PC-9 (cell line): ENCODE results near the gene TOMM20. TPM values are rescaled to one million over a fixed set of nuclear protein-coding genes. Genes with fewer than 3 reads are reported as not detected.

ENCODE experiments used
- BruUV-seq: library from RNA; stranded (reverse); fragments of 400-500 nt; replicated peaks from 2 replicates; lab custom pipeline; 2021; lab: Mats Ljungman, UMichigan
- CTCF ChIA-PET: fragments of 300-600 bp; sonication (Branson Sonifier 250); formaldehyde crosslinking; loops from one replicate; lab custom pipeline; 2022; ENCODE audit warnings: antibody characterized with exemption; lab: Charles Lee
- POLR2A ChIA-PET: fragments of 300-600 bp; sonication (Branson Sonifier 250); formaldehyde crosslinking; loops from one replicate; lab custom pipeline; 2022; ENCODE audit warnings: antibody characterized with exemption; ENCODE audit not compliant: unreplicated experiment; lab: Charles Lee
- DNase-seq, 2 experiments: peaks; one replicate each; pipeline versions ENCODE4 v3.0.0 to v3.0.0-alpha.2; 2015 to 2022; ENCODE audit warnings: mixed read lengths in 1 of 2
- H2AFZ ChIP-seq: fragments of 200-600 bp; sonication (generic); 2 replicates; pipeline ENCODE4 v1.8.1; 2017; ENCODE audit warnings: antibody characterized with exemption
- H3F3A ChIP-seq: fragments of 200-600 bp; sonication (generic); 2 replicates; pipeline ENCODE4 v1.8.1; 2017; ENCODE audit warnings: antibody characterized with exemption, mild to moderate bottlenecking, low read depth; ENCODE audit not compliant: insufficient read depth
- H3K27ac ChIP-seq: fragments of 200-600 bp; sonication (generic); 2 replicates; pipeline ENCODE4 v1.6.1; 2016; ENCODE audit warnings: mixed run types
- H3K27me3 ChIP-seq: fragments of 200-600 bp; sonication (generic); 2 replicates; pipeline ENCODE4 v1.6.1; 2016; ENCODE audit warnings: low read depth, mixed run types; ENCODE audit not compliant: insufficient read depth
- H3K36me3 ChIP-seq: fragments of 200-600 bp; sonication (generic); 2 replicates; pipeline ENCODE4 v1.6.1; 2016; ENCODE audit warnings: low read depth, mixed run types
- H3K4me1 ChIP-seq: fragments of 200-600 bp; sonication (generic); replicated peaks from 2 replicates; pipeline ENCODE4 v1.6.1; 2016; ENCODE audit warnings: mixed run types; ENCODE audit not compliant: insufficient read depth
- H3K4me2 ChIP-seq: fragments of 200-600 bp; sonication (generic); 2 replicates; pipeline ENCODE4 v1.6.1; 2017; ENCODE audit warnings: mixed run types
- H3K4me3 ChIP-seq: fragments of 200-600 bp; sonication (generic); 2 replicates; pipeline ENCODE4 v1.6.1; 2016; ENCODE audit warnings: mixed run types
- H3K79me2 ChIP-seq: fragments of 200-600 bp; sonication (generic); 2 replicates; pipeline ENCODE4 v1.6.1; 2017; ENCODE audit warnings: low read depth, mixed run types
- H3K9me2 ChIP-seq: fragments of 200-600 bp; sonication (generic); 2 replicates; pipeline ENCODE4 v1.8.1; 2017; ENCODE audit warnings: mild to moderate bottlenecking; ENCODE audit not compliant: insufficient read depth
- H3K9me3 ChIP-seq: fragments of 200-600 bp; sonication (generic); 2 replicates; pipeline ENCODE4 v1.8.1; 2016; ENCODE audit warnings: low read depth; ENCODE audit not compliant: insufficient read depth
- H4K20me1 ChIP-seq: fragments of 200-600 bp; sonication (generic); 2 replicates; pipeline ENCODE4 v1.8.1; 2017; ENCODE audit not compliant: insufficient read depth
- EZH2 ChIP-seq: fragments of 200-600 bp; sonication (generic); IDR thresholded peaks from 2 replicates; pipeline ENCODE4 v1.8.0; 2017; ENCODE audit warnings: antibody characterized with exemption, low read depth
- intact Hi-C: fragments of 100-400 bp; cut with micrococcal nuclease; formaldehyde crosslinking; loops from one replicate; pipeline ENCODE4 v1.10.0; 2022; ENCODE audit not compliant: unreplicated experiment
- total RNA-seq: library from RNA; stranded (reverse); gene quantifications from 2 replicates; pipeline ENCODE4 v1.2.3, GENCODE V29; 2021
- TF ChIP-seq, protein P1 (sequence below): fragments of 200-600 bp; sonication (generic); conservative IDR thresholded peaks from 2 replicates; pipeline ENCODE4 v1.6.1; 2017; ENCODE audit warnings: mixed run types, antibody characterized with exemption, mild to moderate bottlenecking, moderate library complexity

TOMM20 gene
- total RNA-seq, 1 experiment from 2014 or later = 165 TPM

DNA sequence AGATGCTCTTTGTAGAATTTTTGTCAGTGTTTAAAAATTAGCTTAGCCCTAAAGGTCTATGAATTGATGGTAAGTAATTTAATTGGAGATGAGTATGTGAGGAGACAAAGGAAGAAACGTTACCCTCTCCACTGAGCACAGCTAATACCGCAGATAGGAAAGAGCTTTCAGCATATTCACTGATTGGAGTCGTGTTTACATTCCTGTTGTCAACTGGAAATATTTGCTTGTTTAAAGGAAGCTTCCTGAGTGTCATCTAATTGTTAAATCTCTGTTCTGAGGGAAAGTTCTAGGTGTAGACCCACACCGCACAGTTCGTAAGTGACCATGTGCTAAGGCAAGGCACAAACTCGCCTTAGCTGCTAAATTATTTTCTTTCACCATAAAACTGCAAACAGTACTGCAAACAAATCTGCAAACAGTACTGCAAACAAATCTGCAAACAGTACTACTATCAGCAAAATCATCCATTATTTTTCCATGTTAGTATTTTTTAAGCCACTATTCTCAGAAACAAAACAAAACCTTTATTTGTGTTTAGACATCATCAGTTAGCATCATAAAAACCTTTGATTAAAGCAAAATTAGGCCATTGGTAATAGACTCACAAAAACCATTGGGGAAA is 32.6 kb downstream of the TOMM20 start:
- no peak overlapping the region for H3K27ac ChIP-seq
- peaks cover 13% of the 10 kb centered on the region; the same call in 1 of the 2 replicates for H3F3A ChIP-seq

DNA sequence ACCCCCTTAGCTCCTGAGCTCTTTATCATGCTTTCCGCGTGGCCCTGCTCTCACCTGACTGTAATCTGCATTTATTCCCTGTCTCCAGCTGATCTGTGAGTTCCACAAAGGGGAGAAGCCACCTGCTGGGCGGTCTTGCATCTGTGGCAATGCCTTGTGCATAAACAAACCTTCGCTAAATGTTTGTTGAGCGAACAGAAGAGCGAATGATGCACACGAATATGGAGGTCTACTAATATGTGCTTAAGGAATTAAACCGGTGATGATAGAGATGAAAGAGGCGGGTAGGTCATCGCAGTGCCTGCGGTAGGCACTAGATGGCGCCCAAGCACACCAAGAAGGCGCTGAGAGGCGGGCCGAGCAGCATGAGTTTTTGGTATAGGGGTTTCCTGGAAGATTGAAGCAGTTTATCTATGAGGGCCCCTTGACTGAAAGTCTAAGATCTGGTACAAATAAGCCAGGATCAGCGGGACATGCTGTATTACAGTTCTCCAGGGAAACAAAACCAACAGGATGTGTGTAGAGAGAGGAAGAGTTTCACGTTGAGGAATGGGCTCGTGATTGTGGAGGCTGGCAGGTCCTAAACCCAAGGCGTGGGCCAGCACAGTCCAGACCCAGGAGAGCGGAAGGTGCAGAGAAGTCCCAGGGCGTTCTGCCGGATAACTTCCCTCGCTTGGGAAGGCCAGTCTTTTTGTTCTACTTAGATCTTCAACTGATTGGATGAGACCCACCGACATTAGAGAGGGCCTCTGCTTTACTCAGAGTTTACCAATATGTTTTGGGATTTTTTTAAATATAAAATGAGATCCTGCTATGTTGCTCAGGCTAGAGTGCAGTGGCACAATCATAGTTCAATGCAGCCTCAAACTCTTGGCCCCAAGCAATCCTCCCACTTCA is 34.7 kb downstream of the TOMM20 start:
- peak; percentile 50 to 79 for DNase-seq
- ChIA-PET POLR2A (no interaction called here), CTCF (interaction anchor here (0.6 to 1.7 kb wide), 7 partner anchors 11 to 823 kb away, joined by 3 to 10 read pairs (median 5); no protein-coding TSS in a partner anchor)
- Histone ChIP-seq H2AFZ (no peak overlapping the region), H3K9me3 (no peaks in the 10 kb centered on the region), H3K4me1 (no peaks in the 10 kb centered on the region), H3K9me2 (no peaks in the 10 kb centered on the region), H3K79me2 (no peaks in the 10 kb centered on the region), H4K20me1 (no peaks in the 10 kb centered on the region), H3K4me3 (no peak overlapping the region), H3K27ac (no peak overlapping the region), H3K36me3 (no peaks in the 10 kb centered on the region), H3F3A (0 out of 2 replicates have a peak, but pooled peaks cover 4% of the 10 kb centered on the region), H3K27me3 (no peaks in the 10 kb centered on the region), H3K4me2 (0 out of 2 replicates have a peak overlapping the region, but pooled peaks have one; percentile 3)
- no TSS peak for BruUV-seq
- TF ChIP-seq, protein P1, sequence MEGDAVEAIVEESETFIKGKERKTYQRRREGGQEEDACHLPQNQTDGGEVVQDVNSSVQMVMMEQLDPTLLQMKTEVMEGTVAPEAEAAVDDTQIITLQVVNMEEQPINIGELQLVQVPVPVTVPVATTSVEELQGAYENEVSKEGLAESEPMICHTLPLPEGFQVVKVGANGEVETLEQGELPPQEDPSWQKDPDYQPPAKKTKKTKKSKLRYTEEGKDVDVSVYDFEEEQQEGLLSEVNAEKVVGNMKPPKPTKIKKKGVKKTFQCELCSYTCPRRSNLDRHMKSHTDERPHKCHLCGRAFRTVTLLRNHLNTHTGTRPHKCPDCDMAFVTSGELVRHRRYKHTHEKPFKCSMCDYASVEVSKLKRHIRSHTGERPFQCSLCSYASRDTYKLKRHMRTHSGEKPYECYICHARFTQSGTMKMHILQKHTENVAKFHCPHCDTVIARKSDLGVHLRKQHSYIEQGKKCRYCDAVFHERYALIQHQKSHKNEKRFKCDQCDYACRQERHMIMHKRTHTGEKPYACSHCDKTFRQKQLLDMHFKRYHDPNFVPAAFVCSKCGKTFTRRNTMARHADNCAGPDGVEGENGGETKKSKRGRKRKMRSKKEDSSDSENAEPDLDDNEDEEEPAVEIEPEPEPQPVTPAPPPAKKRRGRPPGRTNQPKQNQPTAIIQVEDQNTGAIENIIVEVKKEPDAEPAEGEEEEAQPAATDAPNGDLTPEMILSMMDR = peak; percentile 88
- TF ChIP-seq EZH2 = no peak
- intact Hi-C loops = loop anchor here (5.0 to 10.0 kb wide), 3 partner anchors 688 to 881 kb away; partner anchors contain the start of gene COA6

More for the DNA sequence above, 32.6 kb downstream of the TOMM20 start:
- Histone ChIP-seq H3K4me2 (no peak overlapping the region), H3K4me3 (no peak overlapping the region), H3K79me2 (no peaks in the 10 kb centered on the region), H3K4me1 (no peaks in the 10 kb centered on the region), H3K27me3 (no peaks in the 10 kb centered on the region), H2AFZ (no peak overlapping the region), H3K9me3 (no peaks in the 10 kb centered on the region), H3K36me3 (no peaks in the 10 kb centered on the region), H3K9me2 (no peaks in the 10 kb centered on the region), H4K20me1 (no peaks in the 10 kb centered on the region)
- ChIA-PET CTCF (interaction anchor here (0.6 to 0.7 kb wide), 5 partner anchors 73 to 700 kb away, joined by 3 to 11 read pairs (median 4); no protein-coding TSS in a partner anchor), POLR2A (interaction anchor here (0.6 kb wide), 1 partner anchor 601 kb away, joined by 8 read pairs; no protein-coding TSS in a partner anchor)
- intact Hi-C loops = loop anchor here (10.0 kb wide), 2 partner anchors 721 to 879 kb away; partner anchors contain the start of gene COA6
- no peak for TF ChIP-seq EZH2
- TF ChIP-seq, protein P1 = no peak
- DNase-seq = no peak
- BruUV-seq = no TSS peak
